SK-N-SH treated with all-trans-retinoic acid at 6 μM for 48 hours (cell line): ENCODE measurements around the gene NLRP2B.
"Not testable (repeated sequence)": the region's sequence is repeated elsewhere in the genome, so short reads cannot be mapped to it uniquely, and the experiment has no call there.

ENCODE experiments used
- ATAC-seq: fragments of 200-7000 bp; cut with Tn5 transposase; 3 replicates; pipeline ENCODE4 v1.9.1; 2020; ENCODE audit warnings: mild to moderate bottlenecking, moderate library complexity
- ARNTL ChIP-seq: fragments of 450-650 bp; formaldehyde crosslinking; IDR thresholded peaks from 2 replicates; pipeline ENCODE4 v1.5.0; 2020; ENCODE audit warnings: low read depth, mild to moderate bottlenecking, moderate library complexity, borderline replicate concordance
- BACH2 ChIP-seq: fragments of 250-450 bp; sonication (Bioruptor Pico); IDR thresholded peaks from 2 replicates; pipeline ENCODE4 v1.9.0; 2021; ENCODE audit warnings: mild to moderate bottlenecking, borderline replicate concordance
- CSDC2 ChIP-seq: fragments of 250-450 bp; sonication (Bioruptor Pico); IDR thresholded peaks from 2 replicates; pipeline ENCODE4 v1.5.0; 2020; ENCODE audit warnings: mild to moderate bottlenecking, moderate library complexity
- GLIS3 ChIP-seq: fragments of 250-450 bp; sonication (Bioruptor Pico); IDR thresholded peaks from 2 replicates; pipeline ENCODE4 v1.5.0; 2020; ENCODE audit warnings: mild to moderate bottlenecking, moderate library complexity
- PPARA ChIP-seq: fragments of 250-450 bp; sonication (Bioruptor Pico); IDR thresholded peaks from 2 replicates; pipeline ENCODE4 v1.5.0; 2020; ENCODE audit warnings: mild to moderate bottlenecking, borderline replicate concordance
- RARB ChIP-seq: fragments of 250-450 bp; sonication (Bioruptor Pico); IDR thresholded peaks from 2 replicates; pipeline ENCODE4 v1.8.0; 2021; ENCODE audit warnings: mild to moderate bottlenecking, moderate library complexity
- SNAI2 ChIP-seq: fragments of 250-450 bp; sonication (Bioruptor Pico); IDR thresholded peaks from 2 replicates; pipeline ENCODE4 v1.5.0; 2020; ENCODE audit warnings: mild to moderate bottlenecking, moderate library complexity
- TCF4 ChIP-seq: fragments of 250-450 bp; sonication (Bioruptor Pico); IDR thresholded peaks from 2 replicates; pipeline ENCODE4 v1.8.0; 2021; ENCODE audit warnings: mild to moderate bottlenecking, moderate library complexity, borderline replicate concordance
- TOX ChIP-seq: fragments of 250-450 bp; sonication (Bioruptor Pico); IDR thresholded peaks from 2 replicates; pipeline ENCODE4 v1.8.0; 2021; ENCODE audit warnings: mild to moderate bottlenecking, moderate library complexity, borderline replicate concordance
- ZC3H10 ChIP-seq: fragments of 250-450 bp; sonication (Bioruptor Pico); IDR thresholded peaks from 2 replicates; pipeline ENCODE4 v1.5.1; 2021; ENCODE audit warnings: mild to moderate bottlenecking, moderate library complexity
- ZFP3 ChIP-seq: fragments of 250-450 bp; sonication (Bioruptor Pico); IDR thresholded peaks from 2 replicates; pipeline ENCODE4 v1.5.0; 2020; ENCODE audit warnings: mild to moderate bottlenecking, moderate library complexity
- ZFP30 ChIP-seq: fragments of 450-650 bp; formaldehyde crosslinking; IDR thresholded peaks from 2 replicates; pipeline ENCODE4 v1.5.0; 2022; ENCODE audit warnings: mild to moderate bottlenecking, moderate library complexity
- ZNF565 ChIP-seq: fragments of 450-650 bp; formaldehyde crosslinking; conservative IDR thresholded peaks from 2 replicates; pipeline ENCODE4 v1.5.0; 2020; ENCODE audit warnings: low read depth, mild to moderate bottlenecking, moderate library complexity
- ZNF8 ChIP-seq: fragments of 450-650 bp; formaldehyde crosslinking; IDR thresholded peaks from 2 replicates; pipeline ENCODE4 v1.5.0; 2020; ENCODE audit warnings: mild to moderate bottlenecking, moderate library complexity
- TF ChIP-seq, protein P1 (sequence below): fragments of 250-450 bp; sonication (Bioruptor Pico); IDR thresholded peaks from 2 replicates; pipeline ENCODE4 v1.5.1; 2020; ENCODE audit warnings: low read depth, mild to moderate bottlenecking, moderate library complexity
- TF ChIP-seq, protein P2 (sequence below): fragments of 250-450 bp; sonication (Bioruptor Pico); IDR thresholded peaks from 2 replicates; pipeline ENCODE4 v1.5.1; 2021; ENCODE audit warnings: mild to moderate bottlenecking, moderate library complexity
- TF ChIP-seq, protein P3 (sequence below): fragments of 250-450 bp; sonication (Bioruptor Pico); IDR thresholded peaks from 2 replicates; pipeline ENCODE4 v1.8.0; 2021; ENCODE audit warnings: low read depth, mild to moderate bottlenecking, moderate library complexity, borderline replicate concordance
- TF ChIP-seq, protein P4 (sequence below): fragments of 250-450 bp; sonication (Bioruptor Pico); IDR thresholded peaks from 2 replicates; pipeline ENCODE4 v1.5.0; 2020; ENCODE audit warnings: mild to moderate bottlenecking, moderate library complexity

Gene NLRP2B

DNA sequence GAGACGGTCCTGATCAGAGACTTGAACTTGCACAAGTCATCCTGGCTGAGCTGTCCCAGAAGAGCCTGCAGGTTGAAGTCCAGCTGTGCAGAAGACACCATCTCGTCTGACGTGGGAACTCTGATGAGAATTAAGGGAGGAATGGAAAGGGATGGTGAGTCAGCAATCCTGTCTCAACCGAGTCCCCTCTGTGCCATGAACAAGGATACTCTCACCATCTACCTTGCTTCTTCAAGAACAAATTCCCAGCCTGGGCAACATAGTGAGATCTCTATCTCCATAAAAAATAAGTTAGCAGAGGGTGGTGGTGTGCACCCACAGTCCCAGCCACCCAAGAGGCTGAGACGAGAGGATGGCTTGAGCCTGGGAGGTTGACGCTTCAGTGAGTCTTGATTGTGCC is at the start of gene NLRP2B:
Gene NLRP2B (minus strand): TSS at position 101 of the 400 bp plus-strand sequence.
- ATAC-seq, result no peak
- TF ChIP-seq, protein P1, sequence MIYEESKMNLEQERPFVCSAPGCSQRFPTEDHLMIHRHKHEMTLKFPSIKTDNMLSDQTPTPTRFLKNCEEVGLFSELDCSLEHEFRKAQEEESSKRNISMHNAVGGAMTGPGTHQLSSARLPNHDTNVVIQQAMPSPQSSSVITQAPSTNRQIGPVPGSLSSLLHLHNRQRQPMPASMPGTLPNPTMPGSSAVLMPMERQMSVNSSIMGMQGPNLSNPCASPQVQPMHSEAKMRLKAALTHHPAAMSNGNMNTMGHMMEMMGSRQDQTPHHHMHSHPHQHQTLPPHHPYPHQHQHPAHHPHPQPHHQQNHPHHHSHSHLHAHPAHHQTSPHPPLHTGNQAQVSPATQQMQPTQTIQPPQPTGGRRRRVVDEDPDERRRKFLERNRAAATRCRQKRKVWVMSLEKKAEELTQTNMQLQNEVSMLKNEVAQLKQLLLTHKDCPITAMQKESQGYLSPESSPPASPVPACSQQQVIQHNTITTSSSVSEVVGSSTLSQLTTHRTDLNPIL (CRISPR knock-in tag), result no peak
- no peak for TF ChIP-seq ZNF8 (CRISPR knock-in tag)
- no peak for TF ChIP-seq CSDC2 (CRISPR knock-in tag)
- TF ChIP-seq SNAI2 (CRISPR knock-in tag), result no peak
- TF ChIP-seq ZNF565 (CRISPR knock-in tag), result no peak
- no peak for TF ChIP-seq RARB (CRISPR knock-in tag)
- no peak for TF ChIP-seq ZFP30 (CRISPR knock-in tag)
- no peak for TF ChIP-seq GLIS3 (CRISPR knock-in tag)
- no peak for TF ChIP-seq ZC3H10 (CRISPR knock-in tag)
- TF ChIP-seq, protein P2, sequence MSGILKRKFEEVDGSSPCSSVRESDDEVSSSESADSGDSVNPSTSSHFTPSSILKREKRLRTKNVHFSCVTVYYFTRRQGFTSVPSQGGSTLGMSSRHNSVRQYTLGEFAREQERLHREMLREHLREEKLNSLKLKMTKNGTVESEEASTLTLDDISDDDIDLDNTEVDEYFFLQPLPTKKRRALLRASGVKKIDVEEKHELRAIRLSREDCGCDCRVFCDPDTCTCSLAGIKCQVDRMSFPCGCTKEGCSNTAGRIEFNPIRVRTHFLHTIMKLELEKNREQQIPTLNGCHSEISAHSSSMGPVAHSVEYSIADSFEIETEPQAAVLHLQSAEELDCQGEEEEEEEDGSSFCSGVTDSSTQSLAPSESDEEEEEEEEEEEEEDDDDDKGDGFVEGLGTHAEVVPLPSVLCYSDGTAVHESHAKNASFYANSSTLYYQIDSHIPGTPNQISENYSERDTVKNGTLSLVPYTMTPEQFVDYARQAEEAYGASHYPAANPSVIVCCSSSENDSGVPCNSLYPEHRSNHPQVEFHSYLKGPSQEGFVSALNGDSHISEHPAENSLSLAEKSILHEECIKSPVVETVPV (CRISPR knock-in tag), result no peak

GRCh38 chrX:57725995-57726394 is 45.9 kb upstream of the NLRP2B start:
- not testable (repeated sequence) for ATAC-seq

DNA sequence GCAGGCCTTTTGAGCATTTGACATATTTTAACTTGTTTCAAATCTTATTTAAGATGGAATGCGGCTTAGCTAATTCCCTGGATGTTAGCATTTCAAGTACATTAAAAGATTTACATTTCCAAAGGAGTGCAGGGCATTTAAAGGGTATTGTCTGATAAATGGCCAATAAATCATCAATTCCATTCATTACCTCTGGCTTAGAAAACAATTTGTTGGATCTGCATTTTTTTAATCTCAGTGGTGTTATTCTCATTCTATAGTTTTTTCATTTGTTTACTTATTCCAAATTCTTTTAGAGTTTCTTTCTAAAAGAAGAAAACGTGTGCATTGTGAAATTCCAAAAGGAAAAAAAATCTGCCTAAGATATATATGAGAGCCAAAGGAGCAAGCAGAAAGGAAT is 1.3 kb upstream of the NLRP2B start:
- no peak for ATAC-seq
- TF ChIP-seq ARNTL (CRISPR knock-in tag) (no peak), RARB (CRISPR knock-in tag) (no peak), ZFP3 (CRISPR knock-in tag) (no peak), BACH2 (CRISPR knock-in tag) (no peak), PPARA (CRISPR knock-in tag) (no peak), CSDC2 (CRISPR knock-in tag) (no peak), ZNF8 (CRISPR knock-in tag) (no peak), TOX (CRISPR knock-in tag) (no peak), TCF4 (CRISPR knock-in tag) (no peak), SNAI2 (CRISPR knock-in tag) (no peak)
- TF ChIP-seq, protein P1 (CRISPR knock-in tag), result no peak
- TF ChIP-seq, protein P2 (CRISPR knock-in tag), result no peak
- TF ChIP-seq, protein P3, sequence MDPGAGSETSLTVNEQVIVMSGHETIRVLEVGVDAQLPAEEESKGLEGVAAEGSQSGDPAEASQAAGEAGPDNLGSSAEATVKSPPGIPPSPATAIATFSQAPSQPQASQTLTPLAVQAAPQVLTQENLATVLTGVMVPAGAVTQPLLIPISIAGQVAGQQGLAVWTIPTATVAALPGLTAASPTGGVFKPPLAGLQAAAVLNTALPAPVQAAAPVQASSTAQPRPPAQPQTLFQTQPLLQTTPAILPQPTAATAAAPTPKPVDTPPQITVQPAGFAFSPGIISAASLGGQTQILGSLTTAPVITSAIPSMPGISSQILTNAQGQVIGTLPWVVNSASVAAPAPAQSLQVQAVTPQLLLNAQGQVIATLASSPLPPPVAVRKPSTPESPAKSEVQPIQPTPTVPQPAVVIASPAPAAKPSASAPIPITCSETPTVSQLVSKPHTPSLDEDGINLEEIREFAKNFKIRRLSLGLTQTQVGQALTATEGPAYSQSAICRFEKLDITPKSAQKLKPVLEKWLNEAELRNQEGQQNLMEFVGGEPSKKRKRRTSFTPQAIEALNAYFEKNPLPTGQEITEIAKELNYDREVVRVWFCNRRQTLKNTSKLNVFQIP (CRISPR knock-in tag), result no peak
- TF ChIP-seq, protein P4, sequence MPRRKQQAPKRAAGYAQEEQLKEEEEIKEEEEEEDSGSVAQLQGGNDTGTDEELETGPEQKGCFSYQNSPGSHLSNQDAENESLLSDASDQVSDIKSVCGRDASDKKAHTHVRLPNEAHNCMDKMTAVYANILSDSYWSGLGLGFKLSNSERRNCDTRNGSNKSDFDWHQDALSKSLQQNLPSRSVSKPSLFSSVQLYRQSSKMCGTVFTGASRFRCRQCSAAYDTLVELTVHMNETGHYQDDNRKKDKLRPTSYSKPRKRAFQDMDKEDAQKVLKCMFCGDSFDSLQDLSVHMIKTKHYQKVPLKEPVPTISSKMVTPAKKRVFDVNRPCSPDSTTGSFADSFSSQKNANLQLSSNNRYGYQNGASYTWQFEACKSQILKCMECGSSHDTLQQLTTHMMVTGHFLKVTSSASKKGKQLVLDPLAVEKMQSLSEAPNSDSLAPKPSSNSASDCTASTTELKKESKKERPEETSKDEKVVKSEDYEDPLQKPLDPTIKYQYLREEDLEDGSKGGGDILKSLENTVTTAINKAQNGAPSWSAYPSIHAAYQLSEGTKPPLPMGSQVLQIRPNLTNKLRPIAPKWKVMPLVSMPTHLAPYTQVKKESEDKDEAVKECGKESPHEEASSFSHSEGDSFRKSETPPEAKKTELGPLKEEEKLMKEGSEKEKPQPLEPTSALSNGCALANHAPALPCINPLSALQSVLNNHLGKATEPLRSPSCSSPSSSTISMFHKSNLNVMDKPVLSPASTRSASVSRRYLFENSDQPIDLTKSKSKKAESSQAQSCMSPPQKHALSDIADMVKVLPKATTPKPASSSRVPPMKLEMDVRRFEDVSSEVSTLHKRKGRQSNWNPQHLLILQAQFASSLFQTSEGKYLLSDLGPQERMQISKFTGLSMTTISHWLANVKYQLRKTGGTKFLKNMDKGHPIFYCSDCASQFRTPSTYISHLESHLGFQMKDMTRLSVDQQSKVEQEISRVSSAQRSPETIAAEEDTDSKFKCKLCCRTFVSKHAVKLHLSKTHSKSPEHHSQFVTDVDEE (CRISPR knock-in tag), result no peak
- TF ChIP-seq, all 23 proteins: peak for 0
